Measurements from ENCODE around the gene KNOP1.

DNA sequence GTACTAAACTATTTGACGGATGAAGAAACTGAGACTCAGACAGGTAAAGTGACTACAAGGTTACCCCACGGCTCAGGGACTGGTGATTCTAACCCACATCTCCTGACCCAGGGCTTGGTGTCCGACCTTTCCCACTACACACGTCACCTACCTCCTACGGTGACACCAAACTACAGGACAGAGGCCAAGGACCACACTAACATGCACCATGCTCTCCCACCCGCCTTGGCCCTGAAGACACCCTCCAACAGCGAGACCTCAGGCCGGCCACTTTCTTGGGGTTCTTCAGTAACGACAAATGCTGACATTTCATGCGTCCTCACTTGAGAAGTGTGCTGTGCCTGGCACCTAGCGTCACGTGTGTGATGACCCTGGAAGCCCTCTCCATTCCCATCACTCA, 6.4 kb downstream of the KNOP1 start:
- no peak for TF ChIP-seq CTCF (IDR thresholded peaks at IDR 0.05 in 4 of 5, conservative IDR thresholded peaks at IDR 0.05 in 1 of 5)
- TF ChIP-seq POLR2A (IDR thresholded peaks at IDR 0.05), result no peak
